GM19023 (cell line): ENCODE measurements around the gene AGXT.

Experiments used
- ATAC-seq: cut with Tn5 transposase; IDR thresholded peaks from one replicate; pipeline ENCODE4 v1.9.1; 2021; ENCODE audit warnings: mild to moderate bottlenecking, moderate library complexity; ENCODE audit not compliant: unreplicated experiment

Gene AGXT

GRCh38 chr2:240896394-240896793 is 27.8 kb downstream of the AGXT start:
- no peak for ATAC-seq

- ATAC-seq, result no peak
Measured at GRCh38 chr2:240896871-240897692, 28.5 kb downstream of the AGXT start.

- ATAC-seq, result no peak
Measured at GRCh38 chr2:240898108-240898730, 29.6 kb downstream of the AGXT start.

GRCh38 chr2:240898731-240899467 is 30.3 kb downstream of the AGXT start:
- ATAC-seq, result no peak

- ATAC-seq, result no peak
Measured at GRCh38 chr2:240899468-240899865, 30.8 kb downstream of the AGXT start.

GRCh38 chr2:240900141-240900860 is 31.7 kb downstream of the AGXT start:
- no peak for ATAC-seq

GRCh38 chr2:240901986-240902614 is 33.5 kb downstream of the AGXT start:
- ATAC-seq, result no peak

- ATAC-seq, result no peak
Measured at GRCh38 chr2:240902615-240903041, 34.0 kb downstream of the AGXT start.

- ATAC-seq, result no peak
Measured at GRCh38 chr2:240903191-240904060, 34.8 kb downstream of the AGXT start.

- no peak for ATAC-seq
Measured at GRCh38 chr2:240904216-240905175, 35.9 kb downstream of the AGXT start.

- no peak for ATAC-seq
Measured at GRCh38 chr2:240905176-240905781, 36.7 kb downstream of the AGXT start.

- ATAC-seq, result no peak
Measured at GRCh38 chr2:240906141-240906910, 37.7 kb downstream of the AGXT start, which contains the start of gene CROCC2. TSS of gene CROCC2 (plus strand) at chr2:240906336. CDS start at chr2:240906514, 178 bp downstream.

GRCh38 chr2:240906911-240907590 is 38.4 kb downstream of the AGXT start:
- no peak for ATAC-seq

GRCh38 chr2:240909216-240909974 is 40.8 kb downstream of the AGXT start:
- ATAC-seq, result no peak

GRCh38 chr2:240911641-240912265 is 43.1 kb downstream of the AGXT start:
- ATAC-seq, result no peak
